Endothelial cell of umbilical vein (primary cell): ENCODE results near the gene NT5C1A. TPM values are rescaled to one million over a fixed set of nuclear protein-coding genes. Genes with fewer than 3 reads are reported as not detected.

ENCODE experiments used
- BruUV-seq: library from RNA; stranded (reverse); fragments of 400-500 nt; replicated peaks from 2 replicates; lab custom pipeline; 2021; lab: Mats Ljungman, UMichigan
- CTCF ChIA-PET: fragments of 300-600, 350-600 bp; sonication (Branson Sonifier 250); formaldehyde crosslinking; loops from one replicate; lab custom pipeline; 2021; ENCODE audit warnings: antibody characterized with exemption, inconsistent platforms; lab: Charles Lee
- POLR2A ChIA-PET: fragments of 300-600, 350-600 bp; sonication (Branson Sonifier 250); formaldehyde crosslinking; loops from one replicate; lab custom pipeline; 2021; ENCODE audit warnings: antibody characterized with exemption, inconsistent platforms; lab: Charles Lee
- DNase-seq: peaks from one replicate; pipeline ENCODE4 v3.0.0-alpha.2; 2011; ENCODE audit warnings: low read depth, low spot score
- FAIRE-seq: peaks from 2 replicates; lab custom pipeline; 2011; peaks lifted over from hg19 to GRCh38; lab: Jason Lieb, UNC
- H2AFZ ChIP-seq: 2 replicates; pipeline ENCODE4 v1.6.0; 2012; ENCODE audit warnings: low read depth, low read length, control low read depth, inconsistent platforms
- H3K27ac ChIP-seq: 2 replicates; pipeline ENCODE4 v1.5.1; 2011; ENCODE audit warnings: low read depth, mild to moderate bottlenecking, control low read depth, low read length, moderate library complexity; ENCODE audit not compliant: insufficient read depth
- H3K27me3 ChIP-seq, 2 experiments: 2 replicates each; pipeline versions ENCODE4 v1.6.0 to v1.6.1; 2011; ENCODE audit warnings: low read length in 2 of 2, mixed read lengths in 1 of 2; ENCODE audit not compliant: control insufficient read depth in 2 of 2, insufficient read depth in 2 of 2
- H3K36me3 ChIP-seq, 2 experiments: 2 replicates in 1 of 2; 3 replicates in 1 of 2; pipeline ENCODE4 v1.5.1; 2011; ENCODE audit warnings: low read length in 2 of 2, mild to moderate bottlenecking in 1 of 2, moderate library complexity in 1 of 2; ENCODE audit not compliant: control insufficient read depth in 2 of 2, insufficient read depth in 2 of 2; ENCODE audit errors: extremely low read depth in 1 of 2
- H3K4me1 ChIP-seq: 3 replicates; pipeline ENCODE4 v1.5.1; 2011; ENCODE audit warnings: mild to moderate bottlenecking, low read length; ENCODE audit not compliant: control insufficient read depth, insufficient read depth; ENCODE audit errors: extremely low read depth
- H3K4me2 ChIP-seq: 2 replicates; pipeline ENCODE4 v1.6.1; 2011; ENCODE audit warnings: low read length, control low read depth, mixed read lengths; ENCODE audit not compliant: insufficient read depth
- H3K4me3 ChIP-seq, 3 experiments: fragments of 200-600 bp in 1 of 3; sonication (generic), shearing (Covaris generic) in 1 of 3; replicated peaks in 1 of 3; 2 replicates each; pipeline ENCODE4 v1.5.1; 2011 to 2016; ENCODE audit warnings: control low read depth in 3 of 3, low read length in 3 of 3, mild to moderate bottlenecking in 2 of 3, inconsistent platforms in 1 of 3, low read depth in 1 of 3, moderate library complexity in 1 of 3; ENCODE audit not compliant: insufficient read depth in 1 of 3
- H3K79me2 ChIP-seq: 2 replicates; pipeline ENCODE4 v1.6.0; 2012; ENCODE audit warnings: low read length, inconsistent platforms; ENCODE audit not compliant: control insufficient read depth, insufficient read depth
- H3K9ac ChIP-seq: replicated peaks from 2 replicates; pipeline ENCODE3; 2011; ENCODE audit warnings: low read length, control low read depth; ENCODE audit not compliant: insufficient read depth; ENCODE audit errors: extremely low read depth
- H3K9me1 ChIP-seq: replicated peaks from 3 replicates; pipeline ENCODE4 v1.6.0; 2011; ENCODE audit warnings: mild to moderate bottlenecking, low read length; ENCODE audit not compliant: control insufficient read depth, insufficient read depth; ENCODE audit errors: extremely low read depth
- H3K9me3 ChIP-seq: replicated peaks from 2 replicates; pipeline ENCODE4 v1.5.1; 2012; ENCODE audit warnings: low read length, inconsistent platforms; ENCODE audit not compliant: control insufficient read depth, insufficient read depth
- H4K20me1 ChIP-seq: replicated peaks from 2 replicates; pipeline ENCODE3; 2011; ENCODE audit warnings: mild to moderate bottlenecking, low read length; ENCODE audit not compliant: control insufficient read depth, insufficient read depth; ENCODE audit errors: extremely low read depth
- EZH2 ChIP-seq: IDR thresholded peaks from 2 replicates; pipeline ENCODE4 v1.6.1; 2012; ENCODE audit warnings: borderline replicate concordance, low read depth, mild to moderate bottlenecking, moderate library complexity, low read length, inconsistent platforms; ENCODE audit not compliant: severe bottlenecking
- FOS ChIP-seq: IDR thresholded peaks from 2 replicates; pipeline ENCODE4 v1.6.1; 2011; ENCODE audit warnings: mild to moderate bottlenecking, low read length, moderate library complexity, borderline replicate concordance; ENCODE audit not compliant: insufficient read depth
- GATA2 ChIP-seq: IDR thresholded peaks from 2 replicates; pipeline ENCODE4 v1.7.0; 2011; ENCODE audit warnings: low read depth, mild to moderate bottlenecking, moderate library complexity, mixed read lengths, low read length; ENCODE audit not compliant: insufficient read length, insufficient read depth
- JUN ChIP-seq: IDR thresholded peaks from 2 replicates; pipeline ENCODE4 v1.6.1; 2011; ENCODE audit warnings: borderline replicate concordance, low read depth; ENCODE audit not compliant: insufficient read length, insufficient read depth
- MYC ChIP-seq: IDR thresholded peaks from one replicate; pipeline ENCODE4 v1.6.1; 2011; ENCODE audit warnings: mild to moderate bottlenecking, low read depth, low read length
- POLR2A ChIP-seq: IDR thresholded peaks from 2 replicates; pipeline ENCODE4 v1.6.1; 2012; ENCODE audit warnings: low read depth, mild to moderate bottlenecking, control low read depth, low read length
- POLR2AphosphoS5 ChIP-seq: IDR thresholded peaks from 2 replicates; pipeline ENCODE4 v1.6.1; 2012; ENCODE audit warnings: low read depth, mild to moderate bottlenecking, control low read depth, low read length, moderate library complexity; ENCODE audit not compliant: insufficient read depth
- dilution Hi-C: fragments of 300-500 bp; cut with MboI; formaldehyde crosslinking; loops from one replicate; pipeline ENCODE4 v1.15.0; 2019; ENCODE audit warnings: low sequenced_read_pairs; ENCODE audit not compliant: extremely low pct_ligation_motif_present
- intact Hi-C: fragments of 100-400 bp; cut with micrococcal nuclease; formaldehyde crosslinking; loops from one replicate; pipeline ENCODE4 v1.10.0; 2022
- polyA plus RNA-seq, 4 experiments: library from polyadenylated mRNA; depleted of rRNA in 3 of 4; stranded (reverse) in 3 of 4; unstranded in 1 of 4; fragments of >200 nt; gene quantifications; 2 replicates each; pipeline versions ENCODE4 v1.2.1 to v1.2.3, GENCODE V29; 2011 to 2012; ENCODE audit warnings: missing spikeins in 1 of 4
- total RNA-seq: library from RNA; stranded (reverse); gene quantifications from 2 replicates; pipeline ENCODE4 v1.2.3, GENCODE V29; 2021
- TF ChIP-seq, protein P1 (sequence below): IDR thresholded peaks from 2 replicates; pipeline ENCODE4 v1.6.1; 2011; ENCODE audit not compliant: insufficient read depth, insufficient read length
- TF ChIP-seq, protein P2 (sequence below), 2 donors: IDR thresholded peaks; 1 replicate in 1 of 2; 2 replicates in 1 of 2; pipeline ENCODE4 v1.5.1; 2011; ENCODE audit warnings: low read length in 2 of 2, mild to moderate bottlenecking in 2 of 2, moderate library complexity in 2 of 2, control low read depth in 1 of 2, inconsistent platforms in 1 of 2, low read depth in 1 of 2; ENCODE audit not compliant: insufficient read depth in 1 of 2; ENCODE audit errors: extremely low read depth in 1 of 2

NT5C1A gene
- total and polyA plus RNA-seq, 2 donors (not counting 3 experiments of a cell fraction or from before 2014, with no cell fraction given) = not detected

DNA sequence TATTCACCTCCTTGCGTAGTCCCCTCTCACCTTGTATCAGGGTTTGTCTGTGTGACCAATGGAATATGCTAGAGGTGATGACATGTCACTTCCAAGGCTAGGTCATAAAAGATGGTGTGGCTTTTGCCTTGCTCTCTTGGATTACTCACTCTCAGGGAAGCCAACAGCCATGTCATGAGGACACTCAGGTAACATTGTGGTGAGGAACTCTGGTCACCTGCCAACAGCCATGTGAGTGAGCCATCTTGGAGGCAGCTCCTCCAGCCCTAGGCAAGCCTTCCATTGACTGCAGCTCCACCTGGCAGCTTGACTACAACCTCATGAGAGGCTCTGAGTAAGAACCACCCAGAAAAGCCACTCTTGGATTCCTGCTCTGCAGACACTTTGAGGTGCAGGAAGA lies 21.5 kb downstream of the NT5C1A start:
- intact Hi-C loops = loop anchor here (5.0 kb wide), 1 partner anchor 72 kb away; no protein-coding TSS in a partner anchor
- dilution Hi-C loops = no loop called here
- Histone ChIP-seq H3K79me2 (no peaks in the 10 kb centered on the region), H3K4me2 (no peak overlapping the region), H3K9me3 (no peaks in the 10 kb centered on the region), H3K4me3 (no peak overlapping the region), H3K36me3 (no peaks in the 10 kb centered on the region), H3K27me3 (peaks cover 14 to 19% of the 10 kb centered on the region in 2 experiments), H3K9ac (no peak overlapping the region), H3K9me1 (no peaks in the 10 kb centered on the region), H4K20me1 (no peaks in the 10 kb centered on the region), H3K27ac (no peak overlapping the region), H2AFZ (no peak overlapping the region), H3K4me1 (no peaks in the 10 kb centered on the region)
- no peak for TF ChIP-seq POLR2AphosphoS5
- TF ChIP-seq EZH2 = no peak
- TF ChIP-seq MYC = no peak
- no peak for TF ChIP-seq FOS
- TF ChIP-seq, protein P1, sequence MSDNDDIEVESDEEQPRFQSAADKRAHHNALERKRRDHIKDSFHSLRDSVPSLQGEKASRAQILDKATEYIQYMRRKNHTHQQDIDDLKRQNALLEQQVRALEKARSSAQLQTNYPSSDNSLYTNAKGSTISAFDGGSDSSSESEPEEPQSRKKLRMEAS = no peak
- TF ChIP-seq JUN = no peak
- TF ChIP-seq GATA2 = no peak
- no peak for TF ChIP-seq POLR2A
- TF ChIP-seq, protein P2, sequence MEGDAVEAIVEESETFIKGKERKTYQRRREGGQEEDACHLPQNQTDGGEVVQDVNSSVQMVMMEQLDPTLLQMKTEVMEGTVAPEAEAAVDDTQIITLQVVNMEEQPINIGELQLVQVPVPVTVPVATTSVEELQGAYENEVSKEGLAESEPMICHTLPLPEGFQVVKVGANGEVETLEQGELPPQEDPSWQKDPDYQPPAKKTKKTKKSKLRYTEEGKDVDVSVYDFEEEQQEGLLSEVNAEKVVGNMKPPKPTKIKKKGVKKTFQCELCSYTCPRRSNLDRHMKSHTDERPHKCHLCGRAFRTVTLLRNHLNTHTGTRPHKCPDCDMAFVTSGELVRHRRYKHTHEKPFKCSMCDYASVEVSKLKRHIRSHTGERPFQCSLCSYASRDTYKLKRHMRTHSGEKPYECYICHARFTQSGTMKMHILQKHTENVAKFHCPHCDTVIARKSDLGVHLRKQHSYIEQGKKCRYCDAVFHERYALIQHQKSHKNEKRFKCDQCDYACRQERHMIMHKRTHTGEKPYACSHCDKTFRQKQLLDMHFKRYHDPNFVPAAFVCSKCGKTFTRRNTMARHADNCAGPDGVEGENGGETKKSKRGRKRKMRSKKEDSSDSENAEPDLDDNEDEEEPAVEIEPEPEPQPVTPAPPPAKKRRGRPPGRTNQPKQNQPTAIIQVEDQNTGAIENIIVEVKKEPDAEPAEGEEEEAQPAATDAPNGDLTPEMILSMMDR (IDR thresholded peaks at IDR 0.05; ENCODE audit: extremely low read depth in 1 of 2, insufficient read depth in 1 of 2, low read depth in 1 of 2, low read length in 2 of 2) = no peak
- FAIRE-seq (no peak), DNase-seq (no peak)
- no TSS peak for BruUV-seq
- CTCF ChIA-PET = interaction anchor here (5.2 kb wide), 1 partner anchor 43 kb away, joined by 64 read pairs; no protein-coding TSS in a partner anchor
- POLR2A ChIA-PET = no interaction called here
